Amniotic stem cell (primary cell): Measurements from ENCODE around the gene MARK2.
"Not testable (repeated sequence)": the region's sequence is repeated elsewhere in the genome, so short reads cannot be mapped to it uniquely, and the experiment has no call there.

Experiments used
- DNase-seq: peaks from one replicate; lab custom pipeline; 2025; lab: John Stamatoyannopoulos, UW

MARK2 gene

GRCh38 chr11:63854696-63855095 is 15.8 kb downstream of the MARK2 start:
- DNase-seq = no peak

GRCh38 chr11:63855975-63856374 is 17.1 kb downstream of the MARK2 start:
- no peak for DNase-seq

GRCh38 chr11:63858628-63859550 is 20.0 kb downstream of the MARK2 start:
- DNase-seq = no peak

GRCh38 chr11:63862923-63863322 is 24.0 kb downstream of the MARK2 start:
- DNase-seq = no peak

- not testable (repeated sequence) for DNase-seq
These were observed 24.7 kb downstream of the MARK2 start for GRCh38 chr11:63863620-63864019.

GRCh38 chr11:63866211-63866610 is 27.3 kb downstream of the MARK2 start:
- DNase-seq = no peak

GRCh38 chr11:63867511-63867910 is 28.6 kb downstream of the MARK2 start:
- DNase-seq = no peak

GRCh38 chr11:63868399-63869064 is 29.6 kb downstream of the MARK2 start:
- no peak for DNase-seq

GRCh38 chr11:63869171-63869591 is 30.3 kb downstream of the MARK2 start:
- DNase-seq = no peak

GRCh38 chr11:63869683-63870082 is 30.8 kb downstream of the MARK2 start:
- DNase-seq = no peak

- no peak for DNase-seq
These were observed 31.6 kb downstream of the MARK2 start for GRCh38 chr11:63870351-63871140.

GRCh38 chr11:63871962-63872799 is 33.3 kb downstream of the MARK2 start:
- DNase-seq = peak; percentile 89

GRCh38 chr11:63872800-63873197 is 33.9 kb downstream of the MARK2 start:
- DNase-seq = no peak

- no peak for DNase-seq
These were observed 34.4 kb downstream of the MARK2 start for GRCh38 chr11:63873311-63873710.

GRCh38 chr11:63874511-63874910 is 35.6 kb downstream of the MARK2 start:
- DNase-seq = no peak

GRCh38 chr11:63875506-63876065 is 36.7 kb downstream of the MARK2 start:
- no peak for DNase-seq

- DNase-seq = no peak
These were observed 37.7 kb downstream of the MARK2 start for GRCh38 chr11:63876616-63877015.

GRCh38 chr11:63877658-63878241 is 38.8 kb downstream of the MARK2 start:
- no peak for DNase-seq

GRCh38 chr11:63879598-63880402 is 40.9 kb downstream of the MARK2 start:
- DNase-seq = peak; percentile 37

GRCh38 chr11:63880403-63880790 is 41.5 kb downstream of the MARK2 start:
- no peak for DNase-seq
